Measurements from ENCODE around the gene ARHGEF18. TPM values are rescaled to one million over a fixed set of nuclear protein-coding genes. Genes with fewer than 3 reads are reported as not detected.
A peak's percentile ranks its signal among the peaks of the same experiment; 100 is the strongest.

Gene ARHGEF18
- total and polyA plus RNA-seq, 2 of the 13 experiments (the other 11 are each of a cell fraction or from before 2014, with no cell fraction given) = 4.2 to 17.5 TPM

DNA sequence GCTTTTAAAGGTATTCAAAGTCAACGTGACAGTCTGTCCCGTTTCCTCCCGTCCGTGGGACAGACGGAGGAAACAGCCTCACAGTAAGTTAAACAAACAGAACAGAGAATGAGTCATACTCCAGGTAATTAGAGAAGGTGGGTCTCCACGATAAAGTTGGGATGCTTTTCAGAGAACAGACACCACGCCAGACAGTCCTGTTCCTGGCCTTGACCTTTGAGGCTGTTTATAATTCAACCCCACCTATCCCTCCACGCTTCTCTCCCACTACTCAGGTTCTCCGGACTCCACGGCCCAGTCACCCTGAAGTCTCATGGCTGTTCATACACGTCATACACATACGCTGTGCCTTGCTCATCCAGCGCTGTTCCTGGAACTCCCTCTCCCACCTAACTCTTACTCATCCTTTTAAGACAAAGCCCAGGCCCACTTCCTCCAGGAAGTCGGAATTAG lies 42.5 kb downstream of the ARHGEF18 start (continued):
- TF ChIP-seq EP300 (IDR thresholded peaks at IDR 0.05; ENCODE audit: low read depth in 2 of 2, low read length in 2 of 2) (peak in 1 of 2 experiments; percentile 33; a peak in 2 of 4 replicates), EP300 (CRISPR knock-in tag; IDR thresholded peaks at IDR 0.05; ENCODE audit: borderline replicate concordance) (no peak), SPEN (CRISPR knock-in tag; IDR thresholded peaks at IDR 0.05; ENCODE audit: low read depth) (no peak), SATB2 (CRISPR knock-in tag; IDR thresholded peaks at IDR 0.05) (no peak), GATAD1 (CRISPR knock-in tag; IDR thresholded peaks at IDR 0.05) (no peak), ELF4 (CRISPR knock-in tag; IDR thresholded peaks at IDR 0.05; ENCODE audit: borderline replicate concordance) (no peak), ZNF652 (CRISPR knock-in tag; IDR thresholded peaks at IDR 0.05; ENCODE audit: borderline replicate concordance, low read depth) (no peak), THYN1 (CRISPR knock-in tag; IDR thresholded peaks at IDR 0.05; ENCODE audit: borderline replicate concordance, low read depth) (no peak), SP5 (CRISPR knock-in tag; IDR thresholded peaks at IDR 0.05; ENCODE audit: borderline replicate concordance, low read depth) (no peak), ZNF101 (CRISPR knock-in tag; IDR thresholded peaks at IDR 0.05; ENCODE audit: borderline replicate concordance, low read depth) (no peak), ARNTL (CRISPR knock-in tag; IDR thresholded peaks at IDR 0.05) (no peak), NPAS2 (CRISPR knock-in tag; IDR thresholded peaks at IDR 0.05; ENCODE audit: borderline replicate concordance) (no peak), MIXL1 (CRISPR knock-in tag; IDR thresholded peaks at IDR 0.05) (peak; percentile 83), ZNF30 (CRISPR knock-in tag; IDR thresholded peaks at IDR 0.05) (no peak), GTF3A (CRISPR knock-in tag; conservative IDR thresholded peaks at IDR 0.05) (no peak), ZNF839 (CRISPR knock-in tag; IDR thresholded peaks at IDR 0.05; ENCODE audit: borderline replicate concordance) (no peak)
- TF ChIP-seq, protein P1, sequence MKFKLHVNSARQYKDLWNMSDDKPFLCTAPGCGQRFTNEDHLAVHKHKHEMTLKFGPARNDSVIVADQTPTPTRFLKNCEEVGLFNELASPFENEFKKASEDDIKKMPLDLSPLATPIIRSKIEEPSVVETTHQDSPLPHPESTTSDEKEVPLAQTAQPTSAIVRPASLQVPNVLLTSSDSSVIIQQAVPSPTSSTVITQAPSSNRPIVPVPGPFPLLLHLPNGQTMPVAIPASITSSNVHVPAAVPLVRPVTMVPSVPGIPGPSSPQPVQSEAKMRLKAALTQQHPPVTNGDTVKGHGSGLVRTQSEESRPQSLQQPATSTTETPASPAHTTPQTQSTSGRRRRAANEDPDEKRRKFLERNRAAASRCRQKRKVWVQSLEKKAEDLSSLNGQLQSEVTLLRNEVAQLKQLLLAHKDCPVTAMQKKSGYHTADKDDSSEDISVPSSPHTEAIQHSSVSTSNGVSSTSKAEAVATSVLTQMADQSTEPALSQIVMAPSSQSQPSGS (CRISPR knock-in tag; IDR thresholded peaks at IDR 0.05) = no peak
- TF ChIP-seq, protein P2, sequence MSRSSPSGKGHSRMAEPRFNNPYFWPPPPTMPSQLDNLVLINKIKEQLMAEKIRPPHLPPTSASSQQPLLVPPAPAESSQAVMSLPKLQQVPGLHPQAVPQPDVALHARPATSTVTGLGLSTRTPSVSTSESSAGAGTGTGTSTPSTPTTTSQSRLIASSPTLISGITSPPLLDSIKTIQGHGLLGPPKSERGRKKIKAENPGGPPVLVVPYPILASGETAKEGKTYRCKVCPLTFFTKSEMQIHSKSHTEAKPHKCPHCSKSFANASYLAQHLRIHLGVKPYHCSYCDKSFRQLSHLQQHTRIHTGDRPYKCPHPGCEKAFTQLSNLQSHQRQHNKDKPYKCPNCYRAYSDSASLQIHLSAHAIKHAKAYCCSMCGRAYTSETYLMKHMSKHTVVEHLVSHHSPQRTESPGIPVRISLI (CRISPR knock-in tag; IDR thresholded peaks at IDR 0.05; ENCODE audit: borderline replicate concordance) = no peak
- TF ChIP-seq, protein P3, sequence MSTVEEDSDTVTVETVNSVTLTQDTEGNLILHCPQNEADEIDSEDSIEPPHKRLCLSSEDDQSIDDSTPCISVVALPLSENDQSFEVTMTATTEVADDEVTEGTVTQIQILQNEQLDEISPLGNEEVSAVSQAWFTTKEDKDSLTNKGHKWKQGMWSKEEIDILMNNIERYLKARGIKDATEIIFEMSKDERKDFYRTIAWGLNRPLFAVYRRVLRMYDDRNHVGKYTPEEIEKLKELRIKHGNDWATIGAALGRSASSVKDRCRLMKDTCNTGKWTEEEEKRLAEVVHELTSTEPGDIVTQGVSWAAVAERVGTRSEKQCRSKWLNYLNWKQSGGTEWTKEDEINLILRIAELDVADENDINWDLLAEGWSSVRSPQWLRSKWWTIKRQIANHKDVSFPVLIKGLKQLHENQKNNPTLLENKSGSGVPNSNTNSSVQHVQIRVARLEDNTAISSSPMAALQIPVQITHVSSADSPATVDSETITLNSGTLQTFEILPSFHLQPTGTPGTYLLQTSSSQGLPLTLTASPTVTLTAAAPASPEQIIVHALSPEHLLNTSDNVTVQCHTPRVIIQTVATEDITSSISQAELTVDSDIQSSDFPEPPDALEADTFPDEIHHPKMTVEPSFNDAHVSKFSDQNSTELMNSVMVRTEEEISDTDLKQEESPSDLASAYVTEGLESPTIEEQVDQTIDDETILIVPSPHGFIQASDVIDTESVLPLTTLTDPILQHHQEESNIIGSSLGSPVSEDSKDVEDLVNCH (CRISPR knock-in tag; IDR thresholded peaks at IDR 0.05) = no peak
- TF ChIP-seq, protein P4, sequence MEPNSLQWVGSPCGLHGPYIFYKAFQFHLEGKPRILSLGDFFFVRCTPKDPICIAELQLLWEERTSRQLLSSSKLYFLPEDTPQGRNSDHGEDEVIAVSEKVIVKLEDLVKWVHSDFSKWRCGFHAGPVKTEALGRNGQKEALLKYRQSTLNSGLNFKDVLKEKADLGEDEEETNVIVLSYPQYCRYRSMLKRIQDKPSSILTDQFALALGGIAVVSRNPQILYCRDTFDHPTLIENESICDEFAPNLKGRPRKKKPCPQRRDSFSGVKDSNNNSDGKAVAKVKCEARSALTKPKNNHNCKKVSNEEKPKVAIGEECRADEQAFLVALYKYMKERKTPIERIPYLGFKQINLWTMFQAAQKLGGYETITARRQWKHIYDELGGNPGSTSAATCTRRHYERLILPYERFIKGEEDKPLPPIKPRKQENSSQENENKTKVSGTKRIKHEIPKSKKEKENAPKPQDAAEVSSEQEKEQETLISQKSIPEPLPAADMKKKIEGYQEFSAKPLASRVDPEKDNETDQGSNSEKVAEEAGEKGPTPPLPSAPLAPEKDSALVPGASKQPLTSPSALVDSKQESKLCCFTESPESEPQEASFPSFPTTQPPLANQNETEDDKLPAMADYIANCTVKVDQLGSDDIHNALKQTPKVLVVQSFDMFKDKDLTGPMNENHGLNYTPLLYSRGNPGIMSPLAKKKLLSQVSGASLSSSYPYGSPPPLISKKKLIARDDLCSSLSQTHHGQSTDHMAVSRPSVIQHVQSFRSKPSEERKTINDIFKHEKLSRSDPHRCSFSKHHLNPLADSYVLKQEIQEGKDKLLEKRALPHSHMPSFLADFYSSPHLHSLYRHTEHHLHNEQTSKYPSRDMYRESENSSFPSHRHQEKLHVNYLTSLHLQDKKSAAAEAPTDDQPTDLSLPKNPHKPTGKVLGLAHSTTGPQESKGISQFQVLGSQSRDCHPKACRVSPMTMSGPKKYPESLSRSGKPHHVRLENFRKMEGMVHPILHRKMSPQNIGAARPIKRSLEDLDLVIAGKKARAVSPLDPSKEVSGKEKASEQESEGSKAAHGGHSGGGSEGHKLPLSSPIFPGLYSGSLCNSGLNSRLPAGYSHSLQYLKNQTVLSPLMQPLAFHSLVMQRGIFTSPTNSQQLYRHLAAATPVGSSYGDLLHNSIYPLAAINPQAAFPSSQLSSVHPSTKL (CRISPR knock-in tag; IDR thresholded peaks at IDR 0.05) = peak; percentile 63; the same call in 1 of the 2 replicates
- TF ChIP-seq, protein P5, sequence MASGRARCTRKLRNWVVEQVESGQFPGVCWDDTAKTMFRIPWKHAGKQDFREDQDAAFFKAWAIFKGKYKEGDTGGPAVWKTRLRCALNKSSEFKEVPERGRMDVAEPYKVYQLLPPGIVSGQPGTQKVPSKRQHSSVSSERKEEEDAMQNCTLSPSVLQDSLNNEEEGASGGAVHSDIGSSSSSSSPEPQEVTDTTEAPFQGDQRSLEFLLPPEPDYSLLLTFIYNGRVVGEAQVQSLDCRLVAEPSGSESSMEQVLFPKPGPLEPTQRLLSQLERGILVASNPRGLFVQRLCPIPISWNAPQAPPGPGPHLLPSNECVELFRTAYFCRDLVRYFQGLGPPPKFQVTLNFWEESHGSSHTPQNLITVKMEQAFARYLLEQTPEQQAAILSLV (CRISPR knock-in tag; IDR thresholded peaks at IDR 0.05; ENCODE audit: borderline replicate concordance) = no peak

All from HepG2 (cell line).